ENCODE measurements around the gene ARRB2.
"Not testable (repeated sequence)": the region's sequence is repeated elsewhere in the genome, so short reads cannot be mapped to it uniquely, and the experiment has no call there.

DNA sequence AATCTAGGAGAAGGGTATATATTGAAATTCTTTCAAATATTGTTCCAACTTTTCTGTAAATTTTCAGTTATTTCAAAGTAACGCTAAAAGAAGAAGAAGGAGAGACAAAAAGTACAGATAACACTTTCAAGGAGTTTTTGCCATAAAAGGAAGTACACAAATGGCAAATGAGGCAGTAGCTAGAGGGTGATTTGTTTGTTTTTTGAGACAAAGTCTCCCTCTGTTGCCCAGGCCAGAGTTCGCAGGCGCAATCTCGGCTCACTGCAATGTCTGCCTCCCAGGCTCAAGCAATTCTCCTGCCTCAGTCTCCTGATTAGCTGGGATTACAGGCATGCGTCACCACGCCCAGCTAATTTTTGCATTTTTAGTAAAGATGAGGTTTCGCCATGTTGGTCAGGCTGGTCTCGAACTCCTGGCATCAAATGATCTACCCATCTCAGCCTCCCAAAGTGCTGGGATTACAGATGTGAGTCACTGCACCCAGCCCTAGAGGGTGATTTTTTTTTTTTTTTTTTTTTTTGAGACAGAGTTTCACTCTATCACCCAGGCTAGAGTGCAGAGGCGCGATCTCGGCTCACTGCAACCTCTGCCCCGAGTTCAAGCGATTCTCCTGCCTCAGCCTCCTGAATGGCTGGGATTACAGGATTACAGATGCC lies 10.9 kb upstream of the ARRB2 start:
- TF ChIP-seq, protein P1, sequence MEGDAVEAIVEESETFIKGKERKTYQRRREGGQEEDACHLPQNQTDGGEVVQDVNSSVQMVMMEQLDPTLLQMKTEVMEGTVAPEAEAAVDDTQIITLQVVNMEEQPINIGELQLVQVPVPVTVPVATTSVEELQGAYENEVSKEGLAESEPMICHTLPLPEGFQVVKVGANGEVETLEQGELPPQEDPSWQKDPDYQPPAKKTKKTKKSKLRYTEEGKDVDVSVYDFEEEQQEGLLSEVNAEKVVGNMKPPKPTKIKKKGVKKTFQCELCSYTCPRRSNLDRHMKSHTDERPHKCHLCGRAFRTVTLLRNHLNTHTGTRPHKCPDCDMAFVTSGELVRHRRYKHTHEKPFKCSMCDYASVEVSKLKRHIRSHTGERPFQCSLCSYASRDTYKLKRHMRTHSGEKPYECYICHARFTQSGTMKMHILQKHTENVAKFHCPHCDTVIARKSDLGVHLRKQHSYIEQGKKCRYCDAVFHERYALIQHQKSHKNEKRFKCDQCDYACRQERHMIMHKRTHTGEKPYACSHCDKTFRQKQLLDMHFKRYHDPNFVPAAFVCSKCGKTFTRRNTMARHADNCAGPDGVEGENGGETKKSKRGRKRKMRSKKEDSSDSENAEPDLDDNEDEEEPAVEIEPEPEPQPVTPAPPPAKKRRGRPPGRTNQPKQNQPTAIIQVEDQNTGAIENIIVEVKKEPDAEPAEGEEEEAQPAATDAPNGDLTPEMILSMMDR (optimal IDR thresholded peaks at IDR 0.05 in 1 of 3, IDR thresholded peaks at IDR 0.05 in 1 of 3, conservative IDR thresholded peaks at IDR 0.05 in 1 of 3; ENCODE audit: extremely low read depth in 1 of 3, insufficient read depth in 2 of 3, low read length in 3 of 3): not testable (repeated sequence)
- TF ChIP-seq EZH2 (IDR thresholded peaks at IDR 0.05; ENCODE audit: low read length): not testable (repeated sequence)
